HG02759 (cell line): Measurements from ENCODE around the gene AHCYL2.
"Not testable (repeated sequence)": the region's sequence is repeated elsewhere in the genome, so short reads cannot be mapped to it uniquely, and the experiment has no call there.

ENCODE experiments used
- ATAC-seq: cut with Tn5 transposase; IDR thresholded peaks from one replicate; pipeline ENCODE4 v1.9.1; 2021; ENCODE audit warnings: mild to moderate bottlenecking, moderate library complexity; ENCODE audit not compliant: unreplicated experiment

AHCYL2 gene

GRCh38 chr7:129347330-129347729, 122.5 kb downstream of the AHCYL2 start:
- no peak for ATAC-seq

DNA sequence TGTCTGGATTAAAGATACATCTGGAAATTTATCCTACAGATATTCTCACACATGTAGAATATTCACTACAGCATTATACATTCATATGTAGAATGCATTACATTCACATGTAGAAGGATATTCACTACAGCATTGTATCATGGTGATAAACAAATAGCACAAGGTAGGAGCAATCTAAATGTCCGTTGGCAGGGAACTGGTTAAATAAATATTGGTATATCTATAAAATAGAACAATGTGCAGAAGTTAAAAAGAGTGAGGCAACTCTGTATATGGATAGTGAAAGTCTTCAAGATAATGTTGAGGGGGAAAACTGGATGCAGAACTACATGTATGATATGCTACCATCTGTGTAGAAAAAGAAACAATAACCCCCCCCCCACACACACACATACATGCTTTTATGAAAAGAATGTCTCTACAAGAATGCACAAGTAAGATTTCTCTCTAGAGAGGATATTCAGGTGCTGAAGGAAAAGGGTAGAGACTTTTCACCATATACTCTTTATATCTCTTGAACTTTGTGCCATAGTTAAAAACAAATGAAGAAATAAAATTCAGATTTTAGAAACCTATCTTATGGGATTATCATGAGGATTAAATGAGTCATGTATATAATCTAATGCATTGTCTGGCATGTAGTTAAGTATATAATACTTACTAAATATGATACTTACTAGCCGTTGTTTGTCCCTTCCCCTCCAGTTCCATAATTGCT, 123.4 kb downstream of the AHCYL2 start:
- no peak for ATAC-seq

DNA sequence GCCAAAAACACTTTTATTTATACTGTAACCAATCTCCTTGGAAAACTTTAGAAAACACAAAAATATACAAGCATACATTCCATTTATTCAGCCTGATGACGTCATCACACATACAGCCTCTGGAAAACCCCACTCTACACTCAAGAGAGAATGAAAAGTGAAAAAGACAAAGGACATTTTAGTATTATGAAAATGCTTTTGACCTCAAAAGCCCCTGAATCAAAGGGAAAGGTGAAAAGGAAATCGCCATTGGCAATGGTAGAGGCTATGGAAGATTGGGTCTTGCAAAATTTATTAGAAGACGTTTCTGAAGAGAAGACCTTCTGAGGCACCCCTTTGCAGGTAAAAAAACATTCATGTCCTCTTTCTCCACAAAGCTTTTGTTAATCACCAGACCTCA, 126.5 kb downstream of the AHCYL2 start:
- no peak for ATAC-seq

DNA sequence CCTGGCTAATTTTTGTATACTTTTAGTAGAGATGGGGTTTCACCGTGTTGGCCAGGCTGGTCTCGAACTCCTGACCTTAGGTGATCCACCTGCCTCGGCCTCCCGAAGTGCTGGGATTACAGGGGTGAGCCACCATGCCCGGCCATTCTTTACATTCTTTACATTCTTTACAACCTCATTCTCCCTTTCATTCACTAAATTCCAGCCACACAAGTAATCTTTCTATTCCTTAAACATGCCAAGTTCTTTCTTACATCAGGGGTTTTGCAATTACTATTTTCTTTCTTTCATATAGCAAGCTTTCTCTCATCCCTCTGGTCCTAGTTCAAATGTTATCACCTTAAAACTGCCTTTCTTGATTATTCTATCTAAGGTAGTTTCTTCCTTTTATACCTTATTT, 128.3 kb downstream of the AHCYL2 start:
- ATAC-seq: not testable (repeated sequence)

DNA sequence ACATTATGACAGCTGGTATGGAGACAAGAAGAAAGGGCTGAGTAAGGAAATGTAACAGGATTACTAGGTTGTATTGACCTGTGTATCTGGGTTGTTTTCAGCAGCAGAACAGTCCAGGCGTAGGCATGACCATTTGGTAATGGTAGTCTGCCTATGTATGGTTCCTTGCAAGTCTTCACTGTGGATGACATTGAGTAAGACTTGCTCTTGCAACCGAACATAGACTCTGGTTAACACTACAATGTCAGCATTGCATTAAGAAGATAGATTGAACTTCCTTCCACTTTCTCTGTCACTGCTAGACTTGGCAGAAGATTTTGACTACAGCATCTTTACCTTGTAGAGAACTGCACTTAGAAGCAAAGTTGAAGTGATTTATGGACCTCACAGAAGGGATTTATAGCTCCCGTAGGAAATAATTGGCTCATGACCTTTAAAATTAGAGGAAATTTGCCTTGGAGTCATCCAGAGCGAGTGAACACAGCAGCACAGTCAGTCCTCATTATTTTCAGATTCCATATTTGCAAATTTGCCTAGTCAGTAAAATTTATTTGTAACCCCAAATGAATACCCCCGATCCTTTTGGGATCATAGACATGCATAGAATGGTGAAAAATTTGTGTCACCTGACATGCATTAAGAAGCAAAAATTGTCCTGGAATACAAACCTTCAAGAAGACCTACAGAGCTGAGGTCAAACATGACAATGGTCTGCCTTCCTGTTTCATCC, 129.8 kb downstream of the AHCYL2 start:
- no peak for ATAC-seq

DNA sequence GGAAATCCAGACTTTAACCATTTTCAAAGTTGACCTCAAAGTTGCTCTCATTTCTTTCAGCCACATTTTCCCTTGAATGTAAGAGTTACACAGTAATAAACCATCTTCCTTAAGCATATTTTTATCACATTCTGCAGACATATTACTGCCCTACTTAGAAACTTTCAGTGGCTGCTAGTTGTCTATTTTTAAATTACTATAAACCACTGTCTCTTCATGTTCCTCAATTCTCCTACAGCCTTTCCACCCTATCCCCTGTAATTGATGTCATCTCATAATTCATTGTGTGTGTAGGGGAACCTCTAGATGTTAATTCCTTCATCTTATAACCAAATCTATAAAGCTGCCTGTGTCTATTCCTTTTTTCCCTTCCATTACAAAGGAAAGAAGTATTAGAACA, 131.3 kb downstream of the AHCYL2 start:
- ATAC-seq: no peak

DNA sequence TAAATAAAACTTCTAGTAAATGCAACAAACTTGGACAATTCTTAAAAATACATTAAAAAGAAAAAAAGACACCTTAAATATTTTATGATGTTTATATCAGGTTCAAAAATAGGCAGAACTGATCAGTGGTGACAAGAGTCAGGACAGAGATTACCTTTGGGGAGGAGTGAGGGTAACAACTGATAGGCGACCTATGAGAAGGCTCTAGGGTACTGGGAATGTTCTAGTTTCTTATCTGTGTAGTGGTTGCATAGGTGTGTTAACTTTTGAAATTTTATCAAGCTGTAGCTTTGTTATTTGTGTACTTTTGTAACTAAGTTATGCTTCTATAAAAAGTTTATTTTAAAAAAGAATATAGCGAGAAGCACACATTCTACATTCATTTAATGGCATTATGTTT, 134.3 kb downstream of the AHCYL2 start:
- no peak for ATAC-seq

GRCh38 chr7:129359638-129360037, 134.8 kb downstream of the AHCYL2 start:
- ATAC-seq: no peak

DNA sequence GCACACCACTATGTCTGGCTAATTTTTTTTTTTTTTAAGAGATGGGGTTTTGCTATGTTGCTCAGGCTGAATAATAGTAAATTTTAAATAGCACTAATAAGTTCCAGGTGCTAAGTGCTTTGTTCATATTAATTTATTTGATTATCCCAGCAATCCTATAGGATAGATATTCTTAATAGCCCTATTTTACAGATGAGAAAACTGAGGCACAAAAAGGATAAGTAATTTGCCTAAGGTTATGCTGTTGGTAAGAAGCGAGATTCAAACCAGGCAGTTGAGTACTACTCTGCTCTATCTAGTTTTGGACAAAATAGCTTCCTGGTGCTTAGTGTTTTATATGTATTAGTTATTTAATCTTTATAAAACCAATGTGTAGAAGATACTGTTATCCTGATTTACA, 136.9 kb downstream of the AHCYL2 start:
- ATAC-seq: no peak

- ATAC-seq: no peak
These were observed 137.7 kb downstream of the AHCYL2 start for GRCh38 chr7:129362496-129362895.

- ATAC-seq: no peak
These were observed 142.5 kb downstream of the AHCYL2 start for GRCh38 chr7:129367349-129367699.

DNA sequence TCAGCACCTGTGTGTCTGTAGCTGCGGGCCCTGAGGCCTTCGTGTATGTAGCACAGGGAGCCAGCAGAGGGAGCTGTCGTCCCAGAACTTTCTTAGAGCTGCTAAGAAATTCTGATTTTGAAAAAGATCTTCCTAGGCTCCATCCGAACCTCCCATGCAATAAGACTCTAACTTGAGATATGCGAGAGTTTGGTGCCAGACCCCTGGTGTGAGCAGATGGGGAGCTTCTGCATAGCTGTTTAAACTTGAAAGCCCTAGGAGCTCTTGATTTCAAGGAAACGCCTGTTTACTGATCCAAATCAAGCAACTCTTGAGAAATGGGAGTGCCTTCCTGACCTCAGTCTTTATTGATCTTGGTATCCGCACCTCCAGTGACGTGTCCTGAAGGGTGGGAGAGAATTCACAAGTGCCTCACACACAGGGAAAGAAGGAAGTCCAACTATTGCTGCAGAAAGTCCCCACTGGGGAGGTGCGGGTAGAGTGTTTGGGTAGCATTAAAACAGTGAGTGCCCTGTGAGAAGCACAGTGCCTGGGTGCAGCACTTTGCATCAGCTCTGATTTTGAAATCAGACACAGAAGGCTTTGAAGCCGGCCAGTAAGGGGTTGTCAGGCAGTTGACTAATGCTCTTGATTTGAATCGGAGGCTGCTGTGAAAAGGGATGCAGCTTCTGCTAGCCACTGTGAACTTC, 143.0 kb downstream of the AHCYL2 start:
- ATAC-seq: peak; percentile 71

DNA sequence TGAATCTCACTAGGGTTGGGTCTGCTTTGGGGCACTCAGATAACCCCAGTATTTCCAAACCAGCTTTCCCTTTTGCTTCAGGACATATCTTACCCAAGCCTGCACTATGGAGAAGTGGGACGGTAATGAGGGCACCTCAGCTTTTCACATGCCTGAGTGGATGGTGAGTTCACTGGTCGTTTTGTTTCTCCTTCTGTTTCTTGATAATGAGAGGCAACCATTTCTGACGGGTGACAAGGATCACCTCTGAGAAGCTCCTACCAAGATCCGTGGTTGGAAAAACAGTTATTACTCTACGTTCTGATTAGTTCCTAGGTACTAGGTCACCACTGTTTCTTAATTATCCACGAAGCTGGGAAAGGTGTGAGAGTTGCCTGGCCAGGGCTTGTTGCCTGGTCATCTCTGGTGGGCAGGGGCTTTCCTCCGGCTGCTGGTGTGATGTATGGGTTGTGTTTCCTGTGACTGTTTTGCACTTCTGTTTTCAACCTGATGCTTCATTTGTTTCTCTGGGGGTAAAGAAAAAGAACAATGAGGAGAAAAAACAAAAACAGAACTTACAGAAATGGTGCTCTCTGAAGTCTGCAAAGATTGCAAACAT, 143.7 kb downstream of the AHCYL2 start:
- ATAC-seq: peak; percentile 41

DNA sequence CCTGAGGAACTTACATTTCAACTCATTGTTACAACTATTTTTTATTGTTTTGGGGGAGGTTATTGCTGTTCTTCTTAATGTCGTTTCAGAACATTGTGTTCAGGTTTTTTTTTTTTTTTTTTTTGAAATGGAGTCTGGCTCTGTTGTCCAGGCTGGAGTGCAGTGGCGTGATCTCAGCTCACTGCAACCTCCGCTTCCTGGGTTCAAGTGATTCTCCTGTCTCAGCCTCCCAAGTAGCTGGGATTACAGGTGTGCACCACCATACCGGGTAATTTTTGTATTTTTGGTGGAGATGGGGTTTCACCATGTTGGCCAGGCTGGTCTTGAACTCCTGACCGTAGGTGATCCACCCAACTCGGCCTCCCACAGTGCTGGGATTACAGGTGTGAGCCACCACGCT, 144.6 kb downstream of the AHCYL2 start:
- not testable (repeated sequence) for ATAC-seq

DNA sequence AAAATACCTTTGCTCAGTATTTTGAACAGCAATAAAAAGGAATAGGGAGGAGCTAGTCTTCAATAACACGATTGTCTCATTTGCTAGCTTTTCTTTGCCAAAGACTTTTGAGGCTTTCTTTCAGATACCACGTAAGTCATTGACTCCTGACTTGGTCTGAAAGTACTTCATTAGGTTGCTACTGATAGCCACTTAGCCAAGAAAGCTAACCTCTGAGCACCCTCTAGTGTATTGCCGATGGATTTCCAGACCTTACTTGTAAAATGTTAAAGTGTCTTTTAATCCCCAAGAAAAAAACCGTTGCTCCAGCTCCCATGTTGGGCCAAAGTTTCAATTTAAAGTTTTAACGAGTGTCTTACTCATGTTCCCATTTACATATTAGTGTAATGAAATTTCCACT, 146.0 kb downstream of the AHCYL2 start:
- no peak for ATAC-seq

DNA sequence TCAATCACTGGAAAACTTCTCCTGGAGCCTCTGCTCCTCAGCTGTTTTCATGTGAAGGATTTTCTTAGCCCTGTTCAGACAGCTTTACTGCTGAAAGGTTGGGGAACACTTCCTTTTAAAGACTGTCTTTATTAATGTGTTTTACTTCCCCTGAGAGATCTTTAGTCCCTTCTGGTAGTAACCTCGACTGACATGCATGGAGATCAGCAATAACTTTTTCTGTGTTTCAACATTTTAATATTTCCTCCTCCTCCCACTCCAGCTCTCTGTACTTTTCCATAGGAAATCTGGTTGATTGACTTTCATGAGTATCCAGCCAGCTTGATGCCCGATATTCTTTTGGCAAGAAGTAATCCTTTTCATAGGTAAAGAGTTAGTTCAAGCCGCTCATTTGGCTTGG, 146.7 kb downstream of the AHCYL2 start:
- no peak for ATAC-seq

DNA sequence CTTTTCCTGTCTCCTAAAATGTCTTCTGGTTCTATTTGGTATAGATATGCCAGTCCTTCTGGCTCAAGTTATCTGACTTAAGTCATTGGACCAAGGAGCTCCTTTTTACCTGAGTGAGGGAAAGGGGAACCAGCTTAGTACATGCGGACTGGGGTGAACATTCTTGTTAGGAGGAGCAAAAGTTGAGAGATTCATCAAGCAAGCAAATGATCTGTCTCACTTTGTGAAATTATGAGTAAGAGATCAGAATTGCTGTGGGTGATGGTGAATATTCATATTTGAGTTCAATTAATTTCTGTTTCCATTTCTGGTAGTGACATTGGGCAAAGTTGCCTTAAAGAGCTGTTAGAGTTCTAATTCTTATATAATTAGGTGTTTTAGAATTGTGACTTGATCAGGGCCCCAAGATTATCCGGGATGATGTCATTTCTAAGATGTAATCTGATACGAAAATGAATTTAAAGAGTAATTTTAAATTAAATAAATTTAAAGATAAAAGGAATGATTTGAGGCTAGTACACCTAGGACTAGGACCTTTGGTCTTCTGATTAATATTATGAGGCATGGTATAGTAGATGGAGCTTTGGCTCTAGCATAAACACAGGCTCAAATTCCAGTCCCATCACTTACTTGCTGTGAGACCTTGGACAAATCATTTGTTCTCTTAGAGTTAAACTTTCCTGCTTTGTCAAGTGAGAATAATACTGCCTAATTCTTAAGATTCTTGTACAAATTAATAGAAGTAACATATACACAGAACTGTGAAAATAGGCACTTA, 149.0 kb downstream of the AHCYL2 start:
- ATAC-seq: no peak

- no peak for ATAC-seq
These were observed 150.5 kb downstream of the AHCYL2 start for GRCh38 chr7:129375141-129375938.

- no peak for ATAC-seq
These were observed 151.4 kb downstream of the AHCYL2 start for GRCh38 chr7:129376076-129376777.
